NCI-H1048 (cell line): ENCODE data around the gene TUBB1.

ENCODE experiments used
- DNase-seq: peaks from one replicate; lab custom pipeline; 2025; lab: John Stamatoyannopoulos, UW

The TUBB1 gene

GRCh38 chr20:59043698-59044097 is 24.5 kb downstream of the TUBB1 start:
- DNase-seq = no peak

- DNase-seq = no peak
Observed at GRCh38 chr20:59044295-59044694, 25.1 kb downstream of the TUBB1 start.

GRCh38 chr20:59044796-59045195 is 25.6 kb downstream of the TUBB1 start:
- no peak for DNase-seq

GRCh38 chr20:59046862-59047261 is 27.6 kb downstream of the TUBB1 start:
- DNase-seq = no peak

- no peak for DNase-seq
Observed at GRCh38 chr20:59047938-59048680, 28.9 kb downstream of the TUBB1 start.

GRCh38 chr20:59048681-59049030 is 29.4 kb downstream of the TUBB1 start:
- DNase-seq = no peak

- no peak for DNase-seq
Observed at GRCh38 chr20:59050437-59050836, 31.2 kb downstream of the TUBB1 start.

GRCh38 chr20:59051666-59052185 is 32.5 kb downstream of the TUBB1 start:
- DNase-seq = no peak

- no peak for DNase-seq
Observed at GRCh38 chr20:59055302-59055701, 36.1 kb downstream of the TUBB1 start.

GRCh38 chr20:59062081-59062480 is 42.9 kb downstream of the TUBB1 start:
- DNase-seq = no peak

GRCh38 chr20:59063358-59064213 is 44.4 kb downstream of the TUBB1 start:
- DNase-seq = no peak

- DNase-seq = no peak
Observed at GRCh38 chr20:59064214-59064722, 45.0 kb downstream of the TUBB1 start.

- DNase-seq = no peak
Observed at GRCh38 chr20:59068534-59068933, 49.3 kb downstream of the TUBB1 start.

GRCh38 chr20:59069026-59069425 is 49.8 kb downstream of the TUBB1 start:
- no peak for DNase-seq

- DNase-seq = no peak
Observed at GRCh38 chr20:59071216-59071615, 52.0 kb downstream of the TUBB1 start.

- no peak for DNase-seq
Observed at GRCh38 chr20:59073582-59073981, 54.4 kb downstream of the TUBB1 start.

GRCh38 chr20:59074456-59074855 is 55.2 kb downstream of the TUBB1 start:
- no peak for DNase-seq

GRCh38 chr20:59075934-59076508 is 56.8 kb downstream of the TUBB1 start:
- DNase-seq = no peak
